ENCODE results near the gene EYS. TPM values are rescaled to one million over a fixed set of nuclear protein-coding genes. Genes with fewer than 3 reads are reported as not detected.

Gene EYS
- total and polyA plus RNA-seq, 9 of the 15 experiments (the other 6 are each of a cell fraction or from before 2014, with no cell fraction given) = 0.03 to 0.36 (median 0.10) TPM; not detected in 2

- TF ChIP-seq KLF10 (CRISPR knock-in tag; IDR thresholded peaks at IDR 0.05) = no peak
- Histone ChIP-seq H3K9me1 (ENCODE audit: control insufficient read depth, insufficient read depth, low read length) (no peaks in the 10 kb centered on the region), H3K36me3 (ENCODE audit: control insufficient read depth, insufficient read depth, low read length) (no peaks in the 10 kb centered on the region), H3K4me1 (replicated peaks in 1 of 2; ENCODE audit: control insufficient read depth in 2 of 2, insufficient read depth in 2 of 2, low read length in 2 of 2) (no peaks in the 10 kb centered on the region), H3K4me2 (ENCODE audit: insufficient read depth, low read length) (no peak overlapping the region), H3K9ac (ENCODE audit: insufficient read depth in 1 of 2, low read depth in 2 of 2, low read length in 2 of 2) (no peak overlapping the region), H3K9me3 (replicated peaks; ENCODE audit: control insufficient read depth, insufficient read depth, low read depth, low read length) (no peaks in the 10 kb centered on the region), H3K79me2 (ENCODE audit: control insufficient read depth, insufficient read depth, low read length) (no peaks in the 10 kb centered on the region), H3K4me3 (no peak overlapping the region), H4K20me1 (replicated peaks; ENCODE audit: control insufficient read depth, insufficient read depth, low read length) (no peaks in the 10 kb centered on the region), H3K27me3 (ENCODE audit: control insufficient read depth in 2 of 2, insufficient read depth in 2 of 2, low read length in 2 of 2) (no peaks in the 10 kb centered on the region), H2AFZ (ENCODE audit: low read depth, low read length) (no peak overlapping the region), H3K27ac (ENCODE audit: extremely low read depth, low read depth, low read length) (no peak overlapping the region)
- CTCF ChIA-PET (ENCODE audit: low intra/inter-chr PET ratio) = no interaction called here
- intact Hi-C loops (cut with micrococcal nuclease) = loop anchor here (10.0 kb wide), 1 partner anchor 452 kb away; no protein-coding TSS in a partner anchor
- 0% methylated on average over 2 of the region's 2 CpGs for WGBS (ENCODE audit: insufficient coverage, low coverage, missing lambda C conversion rate)
- POLR2A ChIA-PET = no interaction called here
- no peak for ATAC-seq
- in situ Hi-C loops (cut with MboI) = no loop called here
- FAIRE-seq = no peak
- no TSS peak for BruUV-seq (replicated peaks)
- DNase-seq (ENCODE audit: extremely low read depth in 1 of 4, low spot score in 3 of 4) = no peak
Measured at GRCh38 chr6:63807056-63807455, 1900.0 kb downstream of the EYS start.

DNA sequence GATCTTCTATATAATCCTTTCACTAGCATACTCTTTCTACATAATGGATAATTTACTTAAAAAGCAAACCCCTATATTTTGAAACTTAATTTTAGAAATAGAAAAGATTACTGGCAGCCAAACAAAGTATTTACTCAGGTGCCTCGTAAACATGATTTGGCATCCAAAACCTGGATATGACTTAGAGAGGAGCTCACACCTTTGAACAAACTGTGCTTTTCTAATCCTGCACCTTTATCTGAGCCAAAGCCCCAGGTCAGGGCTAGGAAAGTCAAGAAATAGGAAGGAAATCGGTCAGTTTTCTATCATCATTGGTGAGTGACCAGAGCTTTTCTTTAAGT, 1900.5 kb downstream of the EYS start:
- Histone ChIP-seq H3K27me3 (ENCODE audit: control insufficient read depth in 2 of 2, insufficient read depth in 2 of 2, low read length in 2 of 2) (no peaks in the 10 kb centered on the region), H3K9me1 (ENCODE audit: control insufficient read depth, insufficient read depth, low read length) (no peaks in the 10 kb centered on the region), H3K4me2 (ENCODE audit: insufficient read depth, low read length) (no peak overlapping the region), H3K36me3 (ENCODE audit: control insufficient read depth, insufficient read depth, low read length) (no peaks in the 10 kb centered on the region), H3K9ac (ENCODE audit: insufficient read depth in 1 of 2, low read depth in 2 of 2, low read length in 2 of 2) (no peak overlapping the region), H3K4me3 (no peak overlapping the region), H4K20me1 (replicated peaks; ENCODE audit: control insufficient read depth, insufficient read depth, low read length) (no peaks in the 10 kb centered on the region), H3K9me3 (replicated peaks; ENCODE audit: control insufficient read depth, insufficient read depth, low read depth, low read length) (no peaks in the 10 kb centered on the region), H3K79me2 (ENCODE audit: control insufficient read depth, insufficient read depth, low read length) (no peaks in the 10 kb centered on the region), H3K27ac (ENCODE audit: extremely low read depth, low read depth, low read length) (no peak overlapping the region), H3K4me1 (replicated peaks in 1 of 2; ENCODE audit: control insufficient read depth in 2 of 2, insufficient read depth in 2 of 2, low read length in 2 of 2) (no peaks in the 10 kb centered on the region), H2AFZ (ENCODE audit: low read depth, low read length) (no peak overlapping the region)
- no peak for DNase-seq (ENCODE audit: extremely low read depth in 1 of 4, low spot score in 3 of 4)
- WGBS (ENCODE audit: insufficient coverage, low coverage, missing lambda C conversion rate) = 0% methylated on average over 2 of the region's 2 CpGs
- in situ Hi-C loops (cut with MboI) (no loop called here), intact Hi-C loops (cut with micrococcal nuclease) (loop anchor here (10.0 kb wide), 1 partner anchor 452 kb away; no protein-coding TSS in a partner anchor)
- ATAC-seq = no peak
- CTCF ChIA-PET (ENCODE audit: low intra/inter-chr PET ratio) = no interaction called here
- POLR2A ChIA-PET = no interaction called here
- no peak for FAIRE-seq
- BruUV-seq (replicated peaks) = no TSS peak
- no peak for TF ChIP-seq ZNF696 (CRISPR knock-in tag; conservative IDR thresholded peaks at IDR 0.05)
- no peak for TF ChIP-seq U2AF1 (optimal IDR thresholded peaks at IDR 0.05; ENCODE audit: low read depth, low read length)
- TF ChIP-seq NBN (IDR thresholded peaks at IDR 0.05; ENCODE audit: low read depth) = no peak
- TF ChIP-seq NONO (IDR thresholded peaks at IDR 0.05; ENCODE audit: low read depth in 2 of 2, low read length in 1 of 2) = no peak
- TF ChIP-seq FIP1L1 (IDR thresholded peaks at IDR 0.05; ENCODE audit: low read depth, low read length, poor library complexity, severe bottlenecking) = no peak
- TF ChIP-seq CBFB (CRISPR knock-in tag; IDR thresholded peaks at IDR 0.05) = no peak
- no peak for TF ChIP-seq BCLAF1 (IDR thresholded peaks at IDR 0.05; ENCODE audit: borderline replicate concordance in 1 of 2, control insufficient read depth in 1 of 2, low read depth in 2 of 2, low read length in 1 of 2)
- TF ChIP-seq, protein P1, sequence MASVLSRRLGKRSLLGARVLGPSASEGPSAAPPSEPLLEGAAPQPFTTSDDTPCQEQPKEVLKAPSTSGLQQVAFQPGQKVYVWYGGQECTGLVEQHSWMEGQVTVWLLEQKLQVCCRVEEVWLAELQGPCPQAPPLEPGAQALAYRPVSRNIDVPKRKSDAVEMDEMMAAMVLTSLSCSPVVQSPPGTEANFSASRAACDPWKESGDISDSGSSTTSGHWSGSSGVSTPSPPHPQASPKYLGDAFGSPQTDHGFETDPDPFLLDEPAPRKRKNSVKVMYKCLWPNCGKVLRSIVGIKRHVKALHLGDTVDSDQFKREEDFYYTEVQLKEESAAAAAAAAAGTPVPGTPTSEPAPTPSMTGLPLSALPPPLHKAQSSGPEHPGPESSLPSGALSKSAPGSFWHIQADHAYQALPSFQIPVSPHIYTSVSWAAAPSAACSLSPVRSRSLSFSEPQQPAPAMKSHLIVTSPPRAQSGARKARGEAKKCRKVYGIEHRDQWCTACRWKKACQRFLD (CRISPR knock-in tag; IDR thresholded peaks at IDR 0.05) = no peak
- no peak for TF ChIP-seq FOXA1 (IDR thresholded peaks at IDR 0.05; ENCODE audit: borderline replicate concordance)
- TF ChIP-seq ZNF124 (CRISPR knock-in tag; IDR thresholded peaks at IDR 0.05) = no peak
- no peak for TF ChIP-seq TCF7 (IDR thresholded peaks at IDR 0.05; ENCODE audit: borderline replicate concordance)
